CD1c-positive myeloid dendritic cell (primary cell): Measurements from ENCODE around the gene MPHOSPH9.
A peak's percentile ranks its signal among the peaks of the same experiment; 100 is the strongest.

Source experiments
- DNase-seq: peaks from one replicate; pipeline ENCODE4 v3.0.0-alpha.2; 2016; ENCODE audit errors: extremely low spot score

MPHOSPH9 gene

GRCh38 chr12:123126294-123127181 is 106.4 kb downstream of the MPHOSPH9 start:
- DNase-seq, result no peak

- DNase-seq, result no peak
Observed at GRCh38 chr12:123122626-123123025, 110.3 kb downstream of the MPHOSPH9 start.

- no peak for DNase-seq
Observed at GRCh38 chr12:123121670-123122069, 111.3 kb downstream of the MPHOSPH9 start.

- DNase-seq, result no peak
Observed at GRCh38 chr12:123120452-123121166, 112.3 kb downstream of the MPHOSPH9 start.

GRCh38 chr12:123119808-123120207 is 113.1 kb downstream of the MPHOSPH9 start:
- DNase-seq, result no peak

- no peak for DNase-seq
Observed at GRCh38 chr12:123118497-123118896, 114.4 kb downstream of the MPHOSPH9 start.

GRCh38 chr12:123115409-123116121 is 117.4 kb downstream of the MPHOSPH9 start:
- DNase-seq, result peak; percentile 11

GRCh38 chr12:123114304-123115083 is 118.4 kb downstream of the MPHOSPH9 start:
- DNase-seq, result no peak

- DNase-seq, result no peak
Observed at GRCh38 chr12:123113026-123113425, 119.9 kb downstream of the MPHOSPH9 start.

GRCh38 chr12:123111498-123112165 is 121.3 kb downstream of the MPHOSPH9 start:
- DNase-seq, result no peak

- DNase-seq, result no peak
Observed at GRCh38 chr12:123109319-123109772, 123.6 kb downstream of the MPHOSPH9 start.

GRCh38 chr12:123108682-123109066 is 124.3 kb downstream of the MPHOSPH9 start:
- DNase-seq, result no peak

- no peak for DNase-seq
Observed at GRCh38 chr12:123107926-123108681, 124.8 kb downstream of the MPHOSPH9 start.

- DNase-seq, result peak; percentile 37
Observed at GRCh38 chr12:123106640-123107359, 126.1 kb downstream of the MPHOSPH9 start.

- DNase-seq, result no peak
Observed at GRCh38 chr12:123105211-123105826, 127.6 kb downstream of the MPHOSPH9 start.

- DNase-seq, result no peak
Observed at GRCh38 chr12:123104809-123105208, 128.1 kb downstream of the MPHOSPH9 start.
